MG63 (cell line): ENCODE measurements around the gene RBMXL3. TPM values are rescaled to one million over a fixed set of nuclear protein-coding genes. Genes with fewer than 3 reads are reported as not detected.
"Not testable (repeated sequence)": the region's sequence is repeated elsewhere in the genome, so short reads cannot be mapped to it uniquely, and the experiment has no call there.

Experiments
- DNase-seq: peaks from one replicate; pipeline ENCODE4 v3.0.0-alpha.2; 2020
- H3K27me3 ChIP-seq: fragments of 250-450 bp; sonication (Bioruptor Pico); 2 replicates; pipeline ENCODE4 v1.5.1; 2020; ENCODE audit warnings: mild to moderate bottlenecking, moderate library complexity
- H3K36me3 ChIP-seq: fragments of 250-450 bp; sonication (Bioruptor Pico); 2 replicates; pipeline ENCODE4 v1.5.1; 2020; ENCODE audit warnings: mild to moderate bottlenecking, moderate library complexity
- H3K4me3 ChIP-seq: fragments of 250-450 bp; sonication (Bioruptor Pico); 2 replicates; pipeline ENCODE4 v1.5.1; 2020; ENCODE audit warnings: mild to moderate bottlenecking, moderate library complexity
- H3K9me3 ChIP-seq: fragments of 250-450 bp; sonication (Bioruptor Pico); 2 replicates; pipeline ENCODE4 v1.5.1; 2020; ENCODE audit warnings: mild to moderate bottlenecking, moderate library complexity
- total RNA-seq: library from RNA; depleted of rRNA; stranded (reverse); fragments of >200 nt; shearing (Covaris generic); gene quantifications from 2 replicates; pipeline ENCODE4 v1.2.3, GENCODE V29; 2014; ENCODE audit warnings: low replicate concordance; rRNA removed

The RBMXL3 gene
- not detected in 2 replicates for total RNA-seq

GRCh38 chrX:115189110-115189509 lies at the start of gene RBMXL3:
Gene RBMXL3, plus strand, starts transcription at chrX:115189410. Its CDS starts 32 bp downstream, at chrX:115189442.
- Histone ChIP-seq H3K4me3 (no peak within 1 kb of the TSS), H3K9me3 (no peaks in the 10 kb centered on the region), H3K36me3 (no peaks in the 10 kb centered on the region)

GRCh38 chrX:115142057-115142456 lies 47.2 kb upstream of the RBMXL3 start:
- Histone ChIP-seq H3K9me3 (no peaks in the 10 kb centered on the region), H3K27me3 (no peaks in the 10 kb centered on the region), H3K4me3 (no peak overlapping the region), H3K36me3 (no peaks in the 10 kb centered on the region)
- DNase-seq, result no peak

More at GRCh38 chrX:115189110-115189509, at the start of gene RBMXL3:
- DNase-seq, result no peak
- H3K27me3 ChIP-seq, result no peaks in the 10 kb centered on the region

DNA sequence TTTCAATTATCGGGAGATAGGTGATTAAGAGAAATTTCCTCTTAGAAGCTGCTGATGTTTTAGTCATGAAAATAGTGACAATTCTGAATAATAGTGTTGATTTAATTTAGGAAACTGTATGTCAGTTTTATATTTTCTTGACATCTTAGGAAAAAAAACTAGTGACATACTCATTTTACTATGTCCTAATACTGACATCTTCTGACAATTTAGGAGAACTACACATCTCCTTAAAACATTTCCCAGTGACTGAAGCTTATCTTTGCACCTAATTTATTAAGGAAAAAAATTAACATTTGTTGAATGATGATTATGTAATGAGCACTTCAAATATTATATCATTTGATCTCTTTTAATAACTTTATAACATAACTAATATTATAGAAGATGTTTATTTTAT lies 42.0 kb upstream of the RBMXL3 start:
- Histone ChIP-seq H3K27me3 (no peaks in the 10 kb centered on the region), H3K9me3 (no peaks in the 10 kb centered on the region), H3K36me3 (no peaks in the 10 kb centered on the region), H3K4me3 (no peak overlapping the region)
- no peak for DNase-seq

GRCh38 chrX:115173181-115173580 lies 16.0 kb upstream of the RBMXL3 start:
- no peaks in the 10 kb centered on the region for H3K27me3 ChIP-seq
- no peaks in the 10 kb centered on the region for H3K9me3 ChIP-seq
- DNase-seq, result no peak
- no peak overlapping the region for H3K4me3 ChIP-seq
- H3K36me3 ChIP-seq, result no peaks in the 10 kb centered on the region

- DNase-seq, result peak; percentile 7
Measured at GRCh38 chrX:115174548-115174947, 14.7 kb upstream of the RBMXL3 start.

DNA sequence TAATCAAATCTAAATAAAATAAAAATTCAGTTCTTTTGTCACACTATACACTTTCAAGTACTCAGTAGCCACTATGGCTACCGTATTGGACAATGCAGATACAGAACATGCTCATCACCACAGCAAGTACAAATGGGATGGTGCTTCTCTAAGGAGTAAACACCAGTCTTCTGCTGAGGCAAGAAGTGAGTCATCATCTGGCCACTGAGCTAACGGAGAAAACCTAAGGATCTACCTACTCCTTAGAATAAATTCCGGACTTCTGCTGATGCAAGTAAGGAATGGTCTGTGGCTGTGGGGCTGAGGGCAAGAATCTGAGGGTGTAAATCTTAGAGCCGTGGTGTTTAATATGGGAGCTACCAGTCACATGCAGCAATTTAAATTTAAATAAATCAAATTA lies 11.3 kb upstream of the RBMXL3 start:
- no peaks in the 10 kb centered on the region for H3K27me3 ChIP-seq
- no peak overlapping the region for H3K4me3 ChIP-seq
- H3K9me3 ChIP-seq, result no peaks in the 10 kb centered on the region
- no peaks in the 10 kb centered on the region for H3K36me3 ChIP-seq
- DNase-seq, result no peak

More at GRCh38 chrX:115174548-115174947, 14.7 kb upstream of the RBMXL3 start:
- no peaks in the 10 kb centered on the region for H3K27me3 ChIP-seq
- no peaks in the 10 kb centered on the region for H3K9me3 ChIP-seq
- no peak overlapping the region for H3K4me3 ChIP-seq
- no peaks in the 10 kb centered on the region for H3K36me3 ChIP-seq

GRCh38 chrX:115178473-115178872 lies 10.7 kb upstream of the RBMXL3 start:
- no peaks in the 10 kb centered on the region for H3K36me3 ChIP-seq
- H3K4me3 ChIP-seq, result no peak overlapping the region
- no peak for DNase-seq
- no peaks in the 10 kb centered on the region for H3K27me3 ChIP-seq
- H3K9me3 ChIP-seq, result no peaks in the 10 kb centered on the region

GRCh38 chrX:115183980-115184379 lies 5.2 kb upstream of the RBMXL3 start:
- H3K9me3 ChIP-seq, result no peaks in the 10 kb centered on the region

DNA sequence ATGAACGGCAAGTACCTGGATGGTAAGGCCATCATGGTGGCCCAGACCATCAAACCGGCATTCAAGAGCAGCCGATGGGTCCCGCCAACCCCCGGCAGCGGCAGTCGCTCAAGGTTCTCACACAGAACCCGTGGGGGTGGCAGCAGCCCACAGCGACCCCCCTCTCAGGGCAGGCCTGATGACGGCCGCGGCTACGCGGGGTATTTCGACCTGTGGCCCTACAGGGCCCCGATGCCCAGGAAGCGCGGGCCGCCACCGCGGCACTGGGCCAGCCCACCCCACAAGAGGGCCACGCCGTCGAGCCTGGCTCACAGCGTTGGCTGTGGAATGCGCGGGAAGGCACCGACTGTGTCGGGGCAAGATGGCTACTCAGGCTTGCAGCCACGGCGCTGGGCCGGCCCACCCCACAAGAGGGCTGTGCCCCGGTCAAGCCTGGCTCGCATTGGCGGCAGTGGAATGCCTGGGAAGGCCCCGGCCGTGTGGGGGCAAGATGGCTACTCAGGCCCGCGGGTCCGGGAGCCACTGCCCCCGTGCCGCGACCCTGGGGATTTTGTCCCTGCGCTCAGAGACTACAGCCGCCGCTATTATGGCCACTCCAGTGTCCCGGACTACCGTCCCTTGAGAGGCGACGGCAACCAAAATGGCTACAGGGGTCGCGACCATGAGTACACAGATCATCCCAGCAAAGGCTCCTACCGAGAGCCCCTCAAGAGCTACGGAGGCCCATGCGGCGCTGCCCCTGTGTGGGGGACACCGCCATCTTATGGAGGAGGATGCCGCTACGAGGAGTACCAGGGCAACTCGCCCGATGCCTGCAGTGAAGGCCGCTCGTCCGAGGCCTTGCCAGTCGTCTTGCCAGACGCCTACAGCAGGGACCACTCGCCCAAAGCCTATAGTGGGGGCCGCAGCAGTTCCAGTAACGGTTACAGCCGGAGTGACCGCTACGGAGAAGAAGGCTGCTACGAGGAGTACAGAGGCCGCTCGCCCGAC lies 731 bp downstream of the RBMXL3 start:
- Histone ChIP-seq H3K9me3 (no peaks in the 10 kb centered on the region), H3K36me3 (no peaks in the 10 kb centered on the region), H3K4me3 (no peak overlapping the region), H3K27me3 (no peaks in the 10 kb centered on the region)
- no peak for DNase-seq

More at GRCh38 chrX:115183980-115184379, 5.2 kb upstream of the RBMXL3 start:
- H3K4me3 ChIP-seq, result no peak overlapping the region
- DNase-seq, result no peak
- H3K27me3 ChIP-seq, result no peaks in the 10 kb centered on the region
- no peaks in the 10 kb centered on the region for H3K36me3 ChIP-seq

DNA sequence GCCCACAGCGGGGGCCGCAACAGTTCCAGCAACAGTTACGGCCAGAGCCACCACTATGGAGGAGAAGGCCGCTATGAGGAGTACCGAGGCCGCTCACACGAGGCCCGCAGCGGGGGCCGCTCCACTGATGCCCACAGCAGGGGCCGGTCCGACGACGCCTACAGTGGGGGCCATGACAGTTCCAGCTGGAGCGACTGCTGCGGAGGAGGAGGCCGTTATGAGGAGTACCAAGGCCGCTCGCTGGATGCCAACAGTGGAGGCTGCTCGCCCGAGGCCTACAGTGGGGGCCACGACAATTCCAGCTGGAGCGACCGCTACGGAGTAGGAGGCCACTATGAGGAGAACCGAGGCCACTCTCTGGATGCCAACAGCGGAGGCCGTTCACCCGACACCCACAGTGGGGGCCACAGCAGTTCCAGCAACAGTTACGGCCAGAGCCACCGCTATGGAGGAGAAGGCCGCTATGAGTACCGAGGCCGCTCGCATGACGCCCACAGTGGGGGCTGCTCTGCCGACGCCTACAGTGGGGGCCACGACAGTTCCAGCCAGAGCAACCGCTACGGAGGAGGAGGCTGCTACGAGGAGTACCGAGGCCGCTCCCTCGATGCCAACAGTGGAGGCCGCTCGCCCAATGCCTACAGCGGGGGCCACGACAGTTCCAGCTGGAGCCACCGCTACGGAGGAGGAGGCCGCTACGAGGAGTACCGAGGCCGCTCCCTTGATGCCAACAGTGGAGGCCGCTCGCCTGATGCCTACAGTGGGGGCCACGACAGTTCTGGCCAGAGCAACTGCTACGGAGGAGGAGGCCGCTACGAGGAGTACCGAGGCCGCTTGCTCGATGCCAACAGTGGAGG lies 1.7 kb downstream of the RBMXL3 start:
- H3K36me3 ChIP-seq, result no peaks in the 10 kb centered on the region
- no peak overlapping the region for H3K4me3 ChIP-seq
- no peaks in the 10 kb centered on the region for H3K9me3 ChIP-seq
- H3K27me3 ChIP-seq, result no peaks in the 10 kb centered on the region
- DNase-seq, result no peak

- no peak for DNase-seq
- Histone ChIP-seq H3K4me3 (no peak overlapping the region), H3K27me3 (no peaks in the 10 kb centered on the region), H3K9me3 (no peaks in the 10 kb centered on the region), H3K36me3 (no peaks in the 10 kb centered on the region)
Measured at GRCh38 chrX:115191490-115192243, 2.5 kb downstream of the RBMXL3 start.

GRCh38 chrX:115192244-115192700 lies 3.1 kb downstream of the RBMXL3 start:
- no peak for DNase-seq
- H3K36me3 ChIP-seq, result no peaks in the 10 kb centered on the region
- no peaks in the 10 kb centered on the region for H3K9me3 ChIP-seq
- H3K4me3 ChIP-seq, result no peak overlapping the region
- H3K27me3 ChIP-seq, result no peaks in the 10 kb centered on the region

DNA sequence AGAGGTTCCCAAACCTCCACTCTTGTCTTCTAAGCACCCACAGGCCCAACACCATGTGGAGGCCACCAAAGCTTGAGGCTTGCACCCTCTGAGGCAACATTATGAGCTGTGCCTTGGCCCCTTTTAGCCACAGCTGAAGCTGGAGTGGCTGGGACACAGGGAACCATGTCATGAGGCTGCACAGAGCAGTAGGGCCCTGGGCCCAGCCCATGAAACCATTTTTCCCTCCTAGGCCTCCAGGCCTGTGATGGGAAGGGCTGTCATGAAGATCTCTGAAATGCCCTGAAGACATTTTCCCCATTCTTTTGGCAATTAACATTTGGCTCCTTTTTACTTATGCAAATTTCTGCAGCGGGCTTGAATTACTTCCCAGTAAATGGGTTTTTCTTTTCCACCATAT lies 14.8 kb downstream of the RBMXL3 start:
- DNase-seq, result no peak
- Histone ChIP-seq H3K27me3 (no peaks in the 10 kb centered on the region), H3K9me3 (no peaks in the 10 kb centered on the region), H3K4me3 (no peak overlapping the region), H3K36me3 (no peaks in the 10 kb centered on the region)

GRCh38 chrX:115209547-115209946 lies 20.3 kb downstream of the RBMXL3 start:
- not testable (repeated sequence) for H3K27me3 ChIP-seq, H3K36me3 ChIP-seq, H3K9me3 ChIP-seq, DNase-seq, H3K4me3 ChIP-seq

GRCh38 chrX:115214151-115214550 lies 24.9 kb downstream of the RBMXL3 start:
- Histone ChIP-seq H3K4me3 (no peak overlapping the region), H3K27me3 (no peaks in the 10 kb centered on the region), H3K36me3 (no peaks in the 10 kb centered on the region), H3K9me3 (no peaks in the 10 kb centered on the region)
- DNase-seq, result no peak

- no peak for DNase-seq
- no peaks in the 10 kb centered on the region for H3K27me3 ChIP-seq
- no peak overlapping the region for H3K4me3 ChIP-seq
- H3K9me3 ChIP-seq, result no peaks in the 10 kb centered on the region
- H3K36me3 ChIP-seq, result no peaks in the 10 kb centered on the region
Measured at GRCh38 chrX:115214605-115215004, 25.4 kb downstream of the RBMXL3 start.
